ENCODE results near the gene WNK2.
"Not testable (repeated sequence)": the region's sequence is repeated elsewhere in the genome, so short reads cannot be mapped to it uniquely, and the experiment has no call there.

Gene WNK2

GRCh38 chr9:93365427-93366118 lies 181.6 kb downstream of the WNK2 start:
- no peak for DNase-seq (ENCODE audit: low read depth in 2 of 3, low spot score in 1 of 3)

DNA sequence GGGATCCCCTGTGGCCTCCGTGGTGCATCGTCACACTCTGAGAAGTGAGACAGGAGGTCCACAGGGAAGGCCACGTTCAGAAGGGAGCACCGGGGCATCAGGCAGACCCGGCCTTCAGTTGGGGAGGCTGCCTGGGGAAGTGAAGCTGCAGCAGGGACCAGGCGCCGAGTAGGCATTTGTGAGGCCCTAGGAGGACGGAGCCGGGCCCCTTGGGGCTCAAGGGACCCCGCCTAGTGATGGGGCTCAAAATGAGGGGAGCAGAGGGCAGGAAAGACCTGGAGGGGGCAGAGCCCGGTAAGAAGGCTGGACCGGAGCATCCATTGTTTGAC lies 182.1 kb downstream of the WNK2 start:
- no peak for DNase-seq (ENCODE audit: low read depth in 2 of 3, low spot score in 1 of 3)

DNA sequence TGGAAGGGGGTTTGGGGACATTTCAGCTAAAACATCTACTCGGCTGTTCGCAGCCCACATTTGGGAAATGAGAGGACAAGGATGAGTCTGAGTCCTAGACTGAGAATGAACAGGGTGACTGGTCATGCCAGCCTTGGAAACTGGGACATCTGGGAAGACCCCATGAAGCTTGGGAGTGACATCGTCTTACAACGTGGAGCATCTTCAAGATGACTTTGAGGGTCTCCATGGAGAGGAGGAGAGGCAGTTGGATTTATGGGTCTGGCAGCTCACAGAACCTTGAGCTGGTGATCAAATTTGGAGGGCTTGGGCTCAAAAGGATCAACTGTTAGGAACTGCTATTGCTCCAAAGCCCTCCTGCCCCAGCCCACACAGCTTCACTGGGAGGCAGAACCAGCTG lies 182.5 kb downstream of the WNK2 start:
- not testable (repeated sequence) for DNase-seq (ENCODE audit: low read depth in 2 of 3, low spot score in 1 of 3)

DNA sequence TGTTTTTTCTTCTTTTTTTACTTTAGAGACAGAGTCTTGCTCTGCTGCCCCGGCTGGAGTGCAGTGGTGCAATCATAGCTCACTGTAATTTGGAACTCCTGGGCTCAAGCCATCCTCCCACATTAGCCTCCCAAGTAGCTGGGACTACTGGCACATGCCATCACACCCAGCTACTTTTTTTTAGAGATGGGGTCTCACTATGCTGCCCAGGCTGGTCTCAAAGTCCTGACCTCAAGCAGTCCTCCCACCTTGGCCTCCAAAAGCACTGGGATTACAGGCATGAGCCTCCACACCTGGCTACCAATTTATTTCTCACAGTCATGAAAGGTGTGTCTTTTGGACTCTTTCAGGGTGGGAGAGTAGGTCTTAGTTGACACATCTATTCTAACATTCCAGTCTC lies 184.5 kb downstream of the WNK2 start:
- no peak for DNase-seq (ENCODE audit: low read depth in 2 of 3, low spot score in 1 of 3)

- DNase-seq (ENCODE audit: low read depth in 2 of 3, low spot score in 1 of 3) = no peak
Measured at GRCh38 chr9:93369686-93370085, 185.7 kb downstream of the WNK2 start.

Data from stimulated activated CD4-positive, alpha-beta T cell treated with anti-CD3 and anti-CD28 coated beads, Interleukin-12 subunit alpha, Interleukin-12 subunit beta, amount 100 ng/mL, for 48 hours (primary cell).